Measurements from ENCODE around the gene CIAO3. TPM values are rescaled to one million over a fixed set of nuclear protein-coding genes. Genes with fewer than 3 reads are reported as not detected.

The CIAO3 gene
- total RNA-seq, 1 experiment from 2014 or later = 50.9 TPM

DNA sequence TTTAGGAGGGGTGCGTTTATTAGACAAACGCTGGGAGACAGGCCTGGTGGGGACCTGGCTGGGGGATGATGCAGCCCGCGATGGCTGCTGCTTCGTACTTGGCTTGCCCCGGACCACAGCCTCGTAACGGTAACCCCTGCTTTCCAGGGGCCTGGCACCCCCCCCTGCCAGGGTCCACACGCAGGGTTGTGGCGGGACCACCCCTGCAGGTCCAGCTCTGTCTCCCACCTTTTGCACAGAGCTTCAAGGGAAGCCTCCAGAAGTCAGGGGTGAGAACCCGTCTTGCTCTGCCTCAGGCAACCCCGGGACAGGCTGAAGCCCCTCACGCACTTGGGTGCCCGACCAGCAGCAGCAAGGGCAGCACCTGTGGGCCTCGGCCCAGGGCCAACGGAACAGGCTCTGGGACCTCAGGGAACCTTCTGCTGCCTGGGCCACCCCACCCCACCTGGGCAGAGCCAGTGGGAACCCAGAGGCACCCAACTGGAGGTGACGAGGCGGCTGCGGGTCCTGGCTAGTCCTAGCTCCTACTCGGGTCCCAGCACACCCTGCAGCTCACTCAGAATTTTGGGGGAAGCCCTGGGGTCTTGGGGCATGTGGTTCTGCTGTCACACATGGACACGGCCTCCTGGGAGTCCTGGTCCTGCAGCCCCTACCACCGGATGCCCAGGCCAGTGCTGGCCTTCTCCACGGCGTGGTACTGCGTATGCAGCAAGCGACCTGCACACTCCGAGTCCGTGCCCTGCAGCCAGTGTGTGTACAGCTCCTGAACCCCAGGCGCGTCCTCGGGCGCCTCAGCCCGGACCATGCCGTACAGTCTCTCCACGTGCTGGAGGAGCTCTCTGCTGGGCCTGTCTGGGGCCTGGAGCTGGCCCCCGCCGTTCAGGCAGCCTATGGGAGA, 10.8 kb downstream of the CIAO3 start:
- ChIA-PET CTCF (interaction anchor here (0.7 to 6.9 kb wide), 6 partner anchors 9 to 55 kb away, joined by 3 to 90 read pairs (median 6); partner anchors contain the start of genes ANTKMT, CIAO3 and METRN), POLR2A (interaction anchor here (1.0 to 1.4 kb wide), 2 partner anchors 9 to 59 kb away, joined by 3 to 6 read pairs; partner anchors contain the start of genes ANTKMT and CHTF18)
- TF ChIP-seq, protein P1, sequence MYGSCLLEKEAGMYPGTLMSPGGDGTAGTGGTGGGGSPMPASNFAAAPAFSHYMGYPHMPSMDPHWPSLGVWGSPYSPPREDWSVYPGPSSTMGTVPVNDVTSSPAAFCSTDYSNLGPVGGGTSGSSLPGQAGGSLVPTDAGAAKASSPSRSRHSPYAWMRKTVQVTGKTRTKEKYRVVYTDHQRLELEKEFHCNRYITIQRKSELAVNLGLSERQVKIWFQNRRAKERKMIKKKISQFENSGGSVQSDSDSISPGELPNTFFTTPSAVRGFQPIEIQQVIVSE (CRISPR knock-in tag; IDR thresholded peaks at IDR 0.05; ENCODE audit: borderline replicate concordance) = no peak
- TF ChIP-seq, protein P2, sequence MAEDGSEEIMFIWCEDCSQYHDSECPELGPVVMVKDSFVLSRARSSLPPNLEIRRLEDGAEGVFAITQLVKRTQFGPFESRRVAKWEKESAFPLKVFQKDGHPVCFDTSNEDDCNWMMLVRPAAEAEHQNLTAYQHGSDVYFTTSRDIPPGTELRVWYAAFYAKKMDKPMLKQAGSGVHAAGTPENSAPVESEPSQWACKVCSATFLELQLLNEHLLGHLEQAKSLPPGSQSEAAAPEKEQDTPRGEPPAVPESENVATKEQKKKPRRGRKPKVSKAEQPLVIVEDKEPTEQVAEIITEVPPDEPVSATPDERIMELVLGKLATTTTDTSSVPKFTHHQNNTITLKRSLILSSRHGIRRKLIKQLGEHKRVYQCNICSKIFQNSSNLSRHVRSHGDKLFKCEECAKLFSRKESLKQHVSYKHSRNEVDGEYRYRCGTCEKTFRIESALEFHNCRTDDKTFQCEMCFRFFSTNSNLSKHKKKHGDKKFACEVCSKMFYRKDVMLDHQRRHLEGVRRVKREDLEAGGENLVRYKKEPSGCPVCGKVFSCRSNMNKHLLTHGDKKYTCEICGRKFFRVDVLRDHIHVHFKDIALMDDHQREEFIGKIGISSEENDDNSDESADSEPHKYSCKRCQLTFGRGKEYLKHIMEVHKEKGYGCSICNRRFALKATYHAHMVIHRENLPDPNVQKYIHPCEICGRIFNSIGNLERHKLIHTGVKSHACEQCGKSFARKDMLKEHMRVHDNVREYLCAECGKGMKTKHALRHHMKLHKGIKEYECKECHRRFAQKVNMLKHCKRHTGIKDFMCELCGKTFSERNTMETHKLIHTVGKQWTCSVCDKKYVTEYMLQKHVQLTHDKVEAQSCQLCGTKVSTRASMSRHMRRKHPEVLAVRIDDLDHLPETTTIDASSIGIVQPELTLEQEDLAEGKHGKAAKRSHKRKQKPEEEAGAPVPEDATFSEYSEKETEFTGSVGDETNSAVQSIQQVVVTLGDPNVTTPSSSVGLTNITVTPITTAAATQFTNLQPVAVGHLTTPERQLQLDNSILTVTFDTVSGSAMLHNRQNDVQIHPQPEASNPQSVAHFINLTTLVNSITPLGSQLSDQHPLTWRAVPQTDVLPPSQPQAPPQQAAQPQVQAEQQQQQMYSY (CRISPR knock-in tag; IDR thresholded peaks at IDR 0.05) = peak; percentile 23; the same call in 1 of the 2 replicates
- TF ChIP-seq, protein P3, sequence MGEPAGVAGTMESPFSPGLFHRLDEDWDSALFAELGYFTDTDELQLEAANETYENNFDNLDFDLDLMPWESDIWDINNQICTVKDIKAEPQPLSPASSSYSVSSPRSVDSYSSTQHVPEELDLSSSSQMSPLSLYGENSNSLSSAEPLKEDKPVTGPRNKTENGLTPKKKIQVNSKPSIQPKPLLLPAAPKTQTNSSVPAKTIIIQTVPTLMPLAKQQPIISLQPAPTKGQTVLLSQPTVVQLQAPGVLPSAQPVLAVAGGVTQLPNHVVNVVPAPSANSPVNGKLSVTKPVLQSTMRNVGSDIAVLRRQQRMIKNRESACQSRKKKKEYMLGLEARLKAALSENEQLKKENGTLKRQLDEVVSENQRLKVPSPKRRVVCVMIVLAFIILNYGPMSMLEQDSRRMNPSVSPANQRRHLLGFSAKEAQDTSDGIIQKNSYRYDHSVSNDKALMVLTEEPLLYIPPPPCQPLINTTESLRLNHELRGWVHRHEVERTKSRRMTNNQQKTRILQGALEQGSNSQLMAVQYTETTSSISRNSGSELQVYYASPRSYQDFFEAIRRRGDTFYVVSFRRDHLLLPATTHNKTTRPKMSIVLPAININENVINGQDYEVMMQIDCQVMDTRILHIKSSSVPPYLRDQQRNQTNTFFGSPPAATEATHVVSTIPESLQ (CRISPR knock-in tag; IDR thresholded peaks at IDR 0.05) = no peak
- DNase-seq (ENCODE audit: low spot score) (no peak), ATAC-seq (no peak)
- H3K4me3 Mint-ChIP-seq = peak overlapping the region; percentile 25; the same call in 1 of the 2 replicates
- H3K27me3 Mint-ChIP-seq (ENCODE audit: low read depth) = peaks cover 2% of the 10 kb centered on the region; the same call in 1 of the 2 replicates
- H3K4me1 Mint-ChIP-seq = no peaks in the 10 kb centered on the region
- no peak overlapping the region for H3K27ac Mint-ChIP-seq
- no peaks in the 10 kb centered on the region for H3K9me3 Mint-ChIP-seq
- H3K36me3 Mint-ChIP-seq = no peaks in the 10 kb centered on the region; the same call in 1 of the 2 replicates

DNA sequence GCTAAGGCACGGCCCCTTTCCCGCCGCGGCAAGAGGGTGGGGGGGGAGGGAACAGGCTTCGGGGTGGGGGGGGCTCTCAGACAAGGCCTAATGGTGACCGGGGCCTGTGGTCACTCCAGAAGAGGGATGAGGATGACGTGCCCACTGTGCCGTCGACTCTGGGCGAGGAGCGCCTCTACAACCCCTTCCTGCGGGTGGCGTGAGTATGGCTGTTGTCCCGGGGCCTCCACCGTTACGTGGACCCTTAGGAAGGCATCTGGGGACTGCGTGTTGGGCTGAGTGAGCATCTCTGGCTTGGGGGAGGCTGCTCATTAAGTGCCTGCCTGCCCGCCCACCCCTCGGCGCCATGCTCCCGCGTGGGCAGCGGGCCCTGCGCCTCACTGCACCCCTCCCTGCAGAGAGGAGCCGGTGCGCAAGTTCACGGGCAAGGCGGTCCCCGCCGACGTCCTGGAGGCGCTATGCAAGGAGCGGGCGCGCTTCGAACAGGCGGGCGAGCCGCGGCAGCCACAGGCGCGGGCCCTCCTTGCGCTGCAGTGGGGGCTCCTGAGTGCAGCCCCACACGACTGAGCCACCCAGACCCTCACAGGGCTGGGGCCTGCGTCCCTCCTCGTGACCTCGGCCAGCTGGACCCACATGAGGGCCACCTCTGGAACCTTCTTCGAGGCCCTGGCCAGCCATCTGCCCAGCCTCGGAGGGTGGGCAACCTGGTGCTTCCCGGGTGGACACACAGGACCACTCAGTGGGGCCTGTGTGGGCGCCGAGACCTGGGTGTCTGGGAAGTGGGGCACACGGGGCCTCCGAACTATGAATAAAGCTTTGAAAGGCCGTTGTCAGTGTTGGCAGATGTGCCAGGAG, 11.7 kb downstream of the CIAO3 start:
- no peaks in the 10 kb centered on the region for H3K9me3 Mint-ChIP-seq
- TF ChIP-seq ZBTB21 (CRISPR knock-in tag; IDR thresholded peaks at IDR 0.05; ENCODE audit: borderline replicate concordance) = 0 out of 2 replicates have a peak, but pooled peaks have one; percentile 25
- 0 out of 2 replicates have a peak, but pooled peaks have one; percentile 19 for TF ChIP-seq FOXP1 (CRISPR knock-in tag; IDR thresholded peaks at IDR 0.05; ENCODE audit: borderline replicate concordance)
- no peak for TF ChIP-seq ZNF423 (CRISPR knock-in tag; IDR thresholded peaks at IDR 0.05)
- H3K4me3 Mint-ChIP-seq = peak overlapping the region; percentile 64
- no peak overlapping the region for H3K27ac Mint-ChIP-seq
- ATAC-seq (no peak), DNase-seq (ENCODE audit: low spot score) (no peak)
- POLR2A ChIA-PET = interaction anchor here (1.0 to 1.4 kb wide), 3 partner anchors 8 to 60 kb away, joined by 3 to 6 read pairs (median 3); partner anchors contain the start of genes ANTKMT and CHTF18
- H3K4me1 Mint-ChIP-seq = no peaks in the 10 kb centered on the region
- CTCF ChIA-PET = interaction anchor here (0.7 to 6.9 kb wide), 8 partner anchors 8 to 416 kb away, joined by 3 to 90 read pairs (median 5); partner anchors contain the start of genes ANTKMT, CIAO3 and METRN
- H3K36me3 Mint-ChIP-seq = no peaks in the 10 kb centered on the region; the same call in 1 of the 2 replicates
- H3K27me3 Mint-ChIP-seq (ENCODE audit: low read depth) = peaks cover 2% of the 10 kb centered on the region; the same call in 1 of the 2 replicates

DNA sequence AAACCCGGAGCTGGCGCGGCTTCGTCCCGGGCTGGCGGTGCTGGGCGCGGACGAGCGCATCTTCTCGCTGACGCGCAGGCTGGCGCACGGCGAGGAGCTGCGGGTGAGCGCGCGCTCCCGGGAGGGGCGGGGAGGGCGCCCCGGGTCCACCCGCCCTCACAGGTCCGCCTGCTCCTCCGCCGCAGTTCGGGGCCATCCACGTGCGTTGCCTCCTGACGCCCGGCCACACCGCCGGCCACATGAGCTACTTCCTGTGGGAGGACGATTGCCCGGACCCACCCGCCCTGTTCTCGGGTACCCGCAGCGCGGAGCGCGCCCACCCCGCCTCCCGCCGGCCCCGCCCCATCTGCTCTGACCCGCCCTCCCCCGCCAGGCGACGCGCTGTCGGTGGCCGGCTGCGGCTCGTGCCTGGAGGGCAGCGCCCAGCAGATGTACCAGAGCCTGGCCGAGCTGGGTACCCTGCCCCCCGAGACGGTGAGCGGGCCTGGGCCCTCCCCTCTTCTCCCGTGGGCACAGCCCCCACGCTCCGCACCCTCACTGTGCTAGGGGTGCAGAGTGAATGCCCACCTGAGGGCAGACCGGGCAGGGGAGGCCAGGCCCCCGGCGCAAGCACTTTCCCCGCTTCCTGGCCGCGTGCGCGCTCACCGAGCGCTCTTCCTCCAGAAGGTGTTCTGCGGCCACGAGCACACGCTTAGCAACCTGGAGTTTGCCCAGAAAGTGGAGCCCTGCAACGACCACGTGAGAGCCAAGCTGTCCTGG, 12.5 kb downstream of the CIAO3 start:
- ChIA-PET POLR2A (interaction anchor here (0.6 to 1.2 kb wide), 3 partner anchors 9 to 66 kb away, joined by 3 read pairs; no protein-coding TSS in a partner anchor), CTCF (interaction anchor here (0.6 to 6.9 kb wide), 16 partner anchors 9 to 417 kb away, joined by 3 to 90 read pairs (median 4); partner anchors contain the start of genes CHTF18, CIAO3, GNG13 and METRN)
- peak overlapping the region; percentile 64 for H3K4me3 Mint-ChIP-seq
- no peaks in the 10 kb centered on the region; the same call in 1 of the 2 replicates for H3K36me3 Mint-ChIP-seq
- peaks cover 2% of the 10 kb centered on the region; the same call in 1 of the 2 replicates for H3K27me3 Mint-ChIP-seq (ENCODE audit: low read depth)
- H3K4me1 Mint-ChIP-seq = no peaks in the 10 kb centered on the region
- DNase-seq (ENCODE audit: low spot score) (peak; percentile 77), ATAC-seq (peak; percentile 10)
- H3K27ac Mint-ChIP-seq = no peak overlapping the region
- no peaks in the 10 kb centered on the region for H3K9me3 Mint-ChIP-seq
- TF ChIP-seq, protein P4, sequence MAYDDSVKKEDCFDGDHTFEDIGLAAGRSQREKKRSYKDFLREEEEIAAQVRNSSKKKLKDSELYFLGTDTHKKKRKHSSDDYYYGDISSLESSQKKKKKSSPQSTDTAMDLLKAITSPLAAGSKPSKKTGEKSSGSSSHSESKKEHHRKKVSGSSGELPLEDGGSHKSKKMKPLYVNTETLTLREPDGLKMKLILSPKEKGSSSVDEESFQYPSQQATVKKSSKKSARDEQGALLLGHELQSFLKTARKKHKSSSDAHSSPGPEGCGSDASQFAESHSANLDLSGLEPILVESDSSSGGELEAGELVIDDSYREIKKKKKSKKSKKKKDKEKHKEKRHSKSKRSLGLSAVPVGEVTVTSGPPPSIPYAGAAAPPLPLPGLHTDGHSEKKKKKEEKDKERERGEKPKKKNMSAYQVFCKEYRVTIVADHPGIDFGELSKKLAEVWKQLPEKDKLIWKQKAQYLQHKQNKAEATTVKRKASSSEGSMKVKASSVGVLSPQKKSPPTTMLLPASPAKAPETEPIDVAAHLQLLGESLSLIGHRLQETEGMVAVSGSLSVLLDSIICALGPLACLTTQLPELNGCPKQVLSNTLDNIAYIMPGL (CRISPR knock-in tag; IDR thresholded peaks at IDR 0.05) = peak; percentile 73
- TF ChIP-seq SP1 (CRISPR knock-in tag; conservative IDR thresholded peaks at IDR 0.05) = peak; percentile 39
- TF ChIP-seq, protein P5, sequence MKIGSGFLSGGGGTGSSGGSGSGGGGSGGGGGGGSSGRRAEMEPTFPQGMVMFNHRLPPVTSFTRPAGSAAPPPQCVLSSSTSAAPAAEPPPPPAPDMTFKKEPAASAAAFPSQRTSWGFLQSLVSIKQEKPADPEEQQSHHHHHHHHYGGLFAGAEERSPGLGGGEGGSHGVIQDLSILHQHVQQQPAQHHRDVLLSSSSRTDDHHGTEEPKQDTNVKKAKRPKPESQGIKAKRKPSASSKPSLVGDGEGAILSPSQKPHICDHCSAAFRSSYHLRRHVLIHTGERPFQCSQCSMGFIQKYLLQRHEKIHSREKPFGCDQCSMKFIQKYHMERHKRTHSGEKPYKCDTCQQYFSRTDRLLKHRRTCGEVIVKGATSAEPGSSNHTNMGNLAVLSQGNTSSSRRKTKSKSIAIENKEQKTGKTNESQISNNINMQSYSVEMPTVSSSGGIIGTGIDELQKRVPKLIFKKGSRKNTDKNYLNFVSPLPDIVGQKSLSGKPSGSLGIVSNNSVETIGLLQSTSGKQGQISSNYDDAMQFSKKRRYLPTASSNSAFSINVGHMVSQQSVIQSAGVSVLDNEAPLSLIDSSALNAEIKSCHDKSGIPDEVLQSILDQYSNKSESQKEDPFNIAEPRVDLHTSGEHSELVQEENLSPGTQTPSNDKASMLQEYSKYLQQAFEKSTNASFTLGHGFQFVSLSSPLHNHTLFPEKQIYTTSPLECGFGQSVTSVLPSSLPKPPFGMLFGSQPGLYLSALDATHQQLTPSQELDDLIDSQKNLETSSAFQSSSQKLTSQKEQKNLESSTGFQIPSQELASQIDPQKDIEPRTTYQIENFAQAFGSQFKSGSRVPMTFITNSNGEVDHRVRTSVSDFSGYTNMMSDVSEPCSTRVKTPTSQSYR (CRISPR knock-in tag; IDR thresholded peaks at IDR 0.05) = no peak
- TF ChIP-seq ZBTB21 (CRISPR knock-in tag; IDR thresholded peaks at IDR 0.05; ENCODE audit: borderline replicate concordance) = no peak
